Kidney capillary endothelial cell (primary cell): ENCODE data around the gene ANKRD22.
"Not testable (repeated sequence)": the region's sequence is repeated elsewhere in the genome, so short reads cannot be mapped to it uniquely, and the experiment has no call there.

Experiments
- DNase-seq: peaks from one replicate; pipeline ENCODE4 v3.0.0-alpha.2; 2018; ENCODE audit warnings: low spot score

ANKRD22 gene

DNA sequence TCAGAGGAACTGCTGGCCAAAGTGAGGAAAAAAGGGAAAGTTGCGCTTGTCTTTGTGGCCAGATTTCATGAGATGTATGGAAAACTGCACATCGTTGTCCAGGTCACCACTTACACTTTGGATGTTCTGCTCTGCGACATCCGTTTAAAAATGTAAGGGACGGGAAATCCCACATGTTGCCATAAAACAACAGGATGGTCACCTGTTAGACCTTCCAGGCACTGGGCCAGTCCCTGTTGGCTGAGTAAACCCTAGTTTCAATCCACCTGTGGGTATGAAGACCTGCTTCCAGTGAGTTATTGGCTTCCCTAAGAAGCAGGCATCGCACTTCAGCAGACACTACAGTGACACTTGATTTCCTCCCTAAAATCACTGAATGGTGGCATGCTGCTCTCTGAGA lies 25.7 kb upstream of the ANKRD22 start:
- DNase-seq = no peak

GRCh38 chr10:88875081-88875480 lies 23.4 kb upstream of the ANKRD22 start:
- no peak for DNase-seq

GRCh38 chr10:88874281-88874680 lies 22.6 kb upstream of the ANKRD22 start:
- DNase-seq = no peak

- no peak for DNase-seq
Observed at GRCh38 chr10:88873757-88874156, 22.1 kb upstream of the ANKRD22 start.

DNA sequence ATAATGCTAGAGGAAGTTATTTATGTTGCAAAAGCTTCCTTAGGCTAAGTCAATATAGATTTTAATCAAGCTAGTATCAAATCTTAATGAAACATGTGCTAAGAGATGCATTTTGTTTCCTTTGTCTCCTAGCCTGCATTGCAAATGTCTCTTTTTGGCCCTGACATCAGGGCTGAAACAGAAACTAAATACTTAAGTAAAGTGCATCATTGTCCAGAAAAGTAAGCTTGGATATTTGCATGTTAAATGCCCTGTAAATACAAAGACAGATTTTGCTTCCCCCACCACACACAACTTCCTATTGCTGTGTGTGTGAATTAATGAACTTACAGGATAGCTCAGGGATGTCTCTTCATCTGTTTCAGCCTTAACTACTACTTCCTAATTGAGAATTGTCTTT lies 18.4 kb upstream of the ANKRD22 start:
- DNase-seq = no peak

GRCh38 chr10:88866454-88866853 lies 14.8 kb upstream of the ANKRD22 start:
- no peak for DNase-seq

DNA sequence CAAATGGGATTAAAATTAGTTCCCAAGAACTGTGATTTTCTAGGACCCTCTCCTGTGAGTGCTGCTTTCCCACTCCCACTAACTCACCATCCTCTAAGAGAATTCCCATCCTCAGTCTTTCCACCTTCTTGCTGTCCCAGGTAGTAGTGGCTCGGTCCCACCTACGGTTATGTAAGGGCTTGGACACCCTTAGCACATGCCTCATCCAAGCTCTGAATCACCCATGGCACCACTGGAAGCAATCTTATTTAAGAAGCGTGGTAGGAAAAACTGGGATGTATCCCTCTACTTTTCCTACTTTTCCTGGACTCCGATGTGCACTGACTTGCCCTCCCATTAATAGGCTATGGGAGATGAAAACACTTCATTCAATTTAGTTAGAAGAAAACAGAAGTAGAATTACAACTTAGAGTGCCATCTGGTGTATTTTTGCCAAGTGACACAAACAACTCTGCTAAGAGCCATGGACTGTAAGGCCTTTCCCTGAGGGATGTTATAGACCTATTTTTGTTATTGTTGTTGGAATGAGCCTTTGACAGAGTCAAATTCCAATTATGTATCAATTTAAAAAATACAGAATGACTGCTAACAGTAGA lies 13.7 kb upstream of the ANKRD22 start:
- DNase-seq = no peak

GRCh38 chr10:88861036-88861435 lies 9.4 kb upstream of the ANKRD22 start:
- no peak for DNase-seq

DNA sequence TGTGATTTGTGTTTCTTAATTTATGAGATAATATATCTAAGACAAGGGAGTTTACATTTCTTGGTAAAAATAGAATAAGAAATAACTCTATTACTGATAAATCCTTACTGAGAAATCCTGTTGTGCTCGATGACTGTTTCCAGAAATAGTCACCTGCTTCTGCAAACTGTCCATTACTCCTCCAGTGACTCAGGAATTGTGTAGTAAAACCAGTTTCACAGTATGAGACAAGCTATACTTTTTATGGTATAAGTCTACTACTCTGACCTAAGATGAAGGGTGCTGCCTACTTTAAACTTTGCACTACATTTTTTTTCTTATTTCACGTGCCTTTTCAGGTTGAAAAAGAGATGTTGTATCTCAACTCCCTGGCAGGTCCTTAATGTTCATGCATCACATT lies 6.8 kb upstream of the ANKRD22 start:
- DNase-seq = no peak

DNA sequence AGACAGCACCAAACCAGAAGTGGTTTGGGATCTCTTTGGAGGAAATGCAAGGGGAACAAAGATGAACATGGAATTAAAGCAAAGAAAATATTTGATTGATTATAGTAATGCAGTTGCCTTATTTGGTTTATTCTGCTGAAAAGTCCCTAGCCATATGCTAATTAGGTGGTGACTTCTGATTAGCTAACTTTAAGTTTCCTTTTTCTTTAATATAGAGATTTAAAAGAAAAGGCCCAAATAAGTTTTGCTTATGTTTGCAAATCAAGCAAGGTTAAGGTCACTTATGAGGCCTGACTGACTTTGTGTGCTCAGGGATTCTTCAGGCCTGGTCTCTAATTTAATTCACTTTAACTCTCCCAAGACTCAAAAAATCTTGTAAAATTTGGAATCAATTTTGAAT lies 6.2 kb upstream of the ANKRD22 start:
- DNase-seq = no peak

DNA sequence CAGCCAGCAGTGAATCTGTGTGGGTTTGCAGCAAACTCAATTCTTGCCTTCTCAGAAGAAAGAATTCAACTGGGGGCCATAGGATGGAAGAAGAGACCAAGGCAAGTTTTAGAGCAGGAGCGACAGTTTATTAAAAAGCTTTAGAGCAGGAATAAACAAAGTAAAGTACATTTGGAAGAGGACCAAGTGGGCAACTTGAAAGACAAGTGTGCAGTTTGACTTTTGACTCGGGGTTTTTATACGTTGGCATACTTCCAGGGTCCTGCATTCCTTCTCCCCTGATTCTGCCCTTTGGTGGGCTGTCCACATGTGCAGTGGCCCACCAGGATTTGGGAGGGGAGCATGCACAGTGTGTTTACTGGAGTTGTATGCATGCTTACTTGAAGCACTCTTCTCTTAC lies 3.0 kb upstream of the ANKRD22 start:
- no peak for DNase-seq

DNA sequence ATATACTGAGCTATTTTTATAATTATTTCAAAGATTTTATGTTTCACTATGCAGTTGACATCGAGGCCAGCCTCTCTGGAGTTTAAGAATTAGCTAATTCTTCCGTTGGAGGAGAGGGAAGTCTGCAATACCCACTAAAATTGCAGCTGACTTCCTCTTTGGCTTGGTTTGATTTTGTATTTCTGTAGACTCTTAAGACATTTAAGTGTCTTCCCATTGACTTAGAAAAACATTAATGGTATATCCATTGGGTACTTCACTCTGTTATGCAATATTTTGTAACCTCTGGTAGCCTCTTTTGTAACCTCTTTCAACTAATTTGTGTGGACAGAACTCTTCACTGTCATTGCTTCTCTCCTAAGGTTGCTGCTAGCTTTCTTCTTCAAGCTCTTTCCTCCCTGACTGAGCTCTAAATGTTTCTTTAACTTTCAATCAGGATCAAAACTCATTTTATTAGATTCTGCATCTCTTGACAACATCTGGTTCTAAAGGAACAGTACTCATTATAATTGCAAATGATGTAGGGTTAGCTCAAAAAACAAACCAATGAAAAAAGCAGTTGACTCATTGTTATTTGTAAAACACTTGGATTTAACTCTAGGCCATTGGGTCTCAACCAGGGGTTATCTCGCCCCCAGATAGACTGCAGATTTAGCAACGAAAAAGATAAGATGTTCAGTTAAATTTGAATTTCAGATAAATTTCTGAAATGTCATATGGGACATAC lies 1.7 kb upstream of the ANKRD22 start:
- DNase-seq = no peak

DNA sequence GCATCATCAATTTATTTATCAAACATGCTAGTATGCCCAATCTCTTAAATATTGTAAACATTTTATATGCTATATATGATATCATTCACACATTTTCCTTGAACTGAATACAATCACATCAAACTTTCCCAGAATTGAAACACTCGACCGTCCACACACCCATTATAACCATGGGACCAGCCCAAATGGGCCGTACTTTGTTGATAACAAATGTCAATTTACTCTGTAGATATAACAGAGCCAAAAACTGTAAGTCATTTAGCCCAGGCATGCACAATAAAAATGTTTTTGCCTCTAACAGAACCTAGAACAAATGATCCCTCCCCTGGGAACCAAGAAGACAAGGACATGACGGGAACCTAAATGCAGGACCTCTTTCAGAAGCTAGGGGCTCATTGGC lies 683 bp upstream of the ANKRD22 start:
- DNase-seq = no peak

- DNase-seq = no peak
Observed at GRCh38 chr10:88850712-88851111, 932 bp downstream of the ANKRD22 start.

- DNase-seq = no peak
Observed at GRCh38 chr10:88849234-88849633, 2.4 kb downstream of the ANKRD22 start.

GRCh38 chr10:88848499-88848898 lies 3.1 kb downstream of the ANKRD22 start:
- DNase-seq = peak; percentile 77

DNA sequence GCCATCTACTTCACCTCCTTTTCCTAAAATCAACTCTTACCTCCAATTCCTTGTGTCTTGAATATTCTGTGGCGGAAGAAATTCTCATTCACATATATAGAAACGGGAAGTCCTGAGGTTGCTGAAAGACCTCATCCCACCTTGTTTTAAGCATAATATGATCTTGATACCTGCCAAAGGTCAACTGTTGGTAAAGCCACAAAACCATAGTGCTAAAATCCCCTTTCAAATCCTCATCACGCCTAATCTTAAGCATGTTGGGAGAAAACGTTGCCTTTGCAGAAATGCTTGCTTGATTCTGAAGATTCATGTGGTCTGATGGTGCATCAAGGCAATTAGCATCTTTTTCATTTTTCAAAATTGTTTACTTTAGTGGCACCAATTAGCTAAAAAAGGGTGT lies 8.5 kb downstream of the ANKRD22 start:
- no peak for DNase-seq

DNA sequence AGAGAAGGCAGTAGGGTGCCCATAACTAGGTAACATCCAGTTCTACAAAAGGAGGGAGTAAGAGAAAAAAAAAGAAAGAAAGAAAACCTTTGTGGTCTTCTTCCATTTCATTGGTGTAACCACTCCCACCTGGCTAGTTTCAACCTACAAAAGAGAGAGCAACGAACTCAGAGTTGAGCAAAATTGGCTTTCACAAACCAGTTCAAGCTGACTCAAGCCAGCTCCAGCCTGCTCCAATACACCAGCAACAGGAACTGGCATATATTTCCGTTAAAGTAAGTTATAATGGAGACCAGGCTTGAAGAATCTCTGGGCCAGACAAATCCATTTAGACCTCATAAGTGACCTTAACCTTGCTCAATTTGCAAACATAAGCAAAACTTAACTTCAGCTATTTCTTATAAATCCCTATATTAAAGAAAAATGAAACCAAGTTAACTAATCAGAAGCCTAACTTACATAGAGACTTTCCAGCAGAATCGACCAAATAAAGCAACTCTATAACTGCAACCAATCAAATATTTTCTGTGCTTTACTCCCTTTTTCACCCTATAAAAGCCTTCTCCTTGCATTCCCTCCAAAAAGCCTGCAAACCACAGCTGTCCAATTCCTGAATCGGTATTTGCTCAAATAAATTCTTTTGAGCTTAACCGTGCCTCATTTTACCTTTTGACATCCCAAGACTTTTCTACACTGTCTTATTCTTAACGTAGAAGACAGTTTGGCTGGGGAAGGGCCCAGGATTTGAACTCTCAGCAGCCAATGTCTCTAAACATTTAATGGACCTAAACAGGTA lies 10.1 kb downstream of the ANKRD22 start:
- no peak for DNase-seq

DNA sequence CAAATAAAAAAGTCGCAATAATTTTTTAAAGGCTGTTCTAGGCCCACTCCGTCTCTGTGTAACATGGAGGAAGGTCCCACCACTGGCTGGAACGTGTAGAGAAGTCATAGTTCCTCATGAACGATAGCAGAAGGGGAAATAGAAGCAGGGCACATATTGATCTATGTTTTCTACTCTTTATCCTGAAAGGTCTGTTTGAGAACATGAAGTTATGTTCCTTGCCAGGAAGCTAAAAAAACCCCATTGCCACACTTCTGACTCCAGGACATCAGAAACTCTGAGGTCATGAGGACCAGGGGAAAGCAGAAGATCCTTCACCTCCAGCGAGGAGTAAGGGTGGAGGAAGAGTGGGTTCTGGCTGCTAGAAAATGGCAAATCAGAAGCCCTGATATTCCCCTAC lies 10.8 kb downstream of the ANKRD22 start:
- no peak for DNase-seq

DNA sequence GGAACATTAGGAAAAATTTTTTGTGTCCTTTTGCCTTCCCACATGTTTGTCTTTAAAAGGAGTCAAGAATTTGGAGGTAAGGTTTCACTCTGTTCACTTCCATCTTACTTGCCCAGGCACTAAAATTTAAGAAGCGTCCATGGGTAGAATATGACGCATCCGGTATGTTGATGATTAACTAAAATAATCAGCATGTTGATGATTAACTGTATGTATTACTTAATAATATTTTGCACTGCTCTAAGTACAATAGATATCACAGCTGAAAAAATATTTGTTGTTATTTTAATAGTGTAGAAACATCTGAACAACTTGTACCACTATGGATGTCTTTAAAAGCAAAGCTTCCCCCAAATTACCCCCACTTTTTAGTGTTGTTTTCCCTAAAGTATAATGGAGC lies 11.5 kb downstream of the ANKRD22 start:
- no peak for DNase-seq

- no peak for DNase-seq
Observed at GRCh38 chr10:88838766-88839350, 12.8 kb downstream of the ANKRD22 start.

DNA sequence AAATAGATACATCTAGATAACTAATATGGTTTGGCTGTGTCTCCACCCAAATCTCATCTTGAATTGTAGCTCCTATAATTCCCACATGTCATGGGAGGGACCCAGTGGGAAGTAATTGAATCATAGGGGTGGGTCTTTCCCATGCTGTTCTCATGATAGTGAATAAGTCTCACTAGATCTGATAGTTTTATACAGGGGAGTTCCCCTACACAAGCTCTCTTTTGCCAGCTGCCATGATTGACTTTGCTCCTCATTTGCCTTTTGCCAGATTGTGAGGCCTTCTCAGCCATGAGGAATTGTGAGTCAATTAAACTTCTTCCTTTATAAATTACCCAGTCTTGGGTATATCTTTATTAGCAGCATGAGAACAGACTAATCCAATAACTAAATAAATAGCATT lies 14.0 kb downstream of the ANKRD22 start:
- not testable (repeated sequence) for DNase-seq

GRCh38 chr10:88835910-88836221 lies 15.8 kb downstream of the ANKRD22 start:
- no peak for DNase-seq
